GM13977 (cell line): ENCODE measurements around the gene NT5DC2.

Experiments
- DNase-seq: peaks from one replicate; pipeline ENCODE4 v3.0.0; 2012; ENCODE audit warnings: low spot score
- CTCF ChIP-seq: IDR thresholded peaks from 2 replicates; pipeline ENCODE4 v1.5.1; 2012; ENCODE audit warnings: mild to moderate bottlenecking, control low read depth; ENCODE audit not compliant: insufficient read depth; ENCODE audit errors: extremely low read depth, missing control alignments
- in situ Hi-C: fragments of 300-500 bp; cut with MboI; formaldehyde crosslinking; loops from one replicate; pipeline ENCODE4 v1.12.0; 2022; ENCODE audit warnings: low sequenced_read_pairs, low pct_unique_long_range_greater_than_20kb, mixed read lengths, inconsistent platforms; ENCODE audit not compliant: unreplicated experiment

NT5DC2 gene

GRCh38 chr3:52552089-52552488 lies 18.4 kb upstream of the NT5DC2 start:
- in situ Hi-C loops = no loop called here
- no peak for TF ChIP-seq CTCF
- no peak for DNase-seq

- DNase-seq = no peak
- in situ Hi-C loops = no loop called here
- no peak for TF ChIP-seq CTCF
These were observed 17.5 kb upstream of the NT5DC2 start for GRCh38 chr3:52551118-52551517.

GRCh38 chr3:52547143-52547542 lies 13.5 kb upstream of the NT5DC2 start:
- in situ Hi-C loops = no loop called here
- TF ChIP-seq CTCF = no peak
- no peak for DNase-seq

GRCh38 chr3:52546111-52546901 lies 12.6 kb upstream of the NT5DC2 start:
- TF ChIP-seq CTCF = no peak
- DNase-seq = no peak
- in situ Hi-C loops = no loop called here

- DNase-seq = no peak
- in situ Hi-C loops = no loop called here
- no peak for TF ChIP-seq CTCF
These were observed 11.3 kb upstream of the NT5DC2 start for GRCh38 chr3:52544937-52545336.

GRCh38 chr3:52541050-52541449 lies 7.4 kb upstream of the NT5DC2 start:
- no peak for TF ChIP-seq CTCF
- in situ Hi-C loops = no loop called here
- no peak for DNase-seq
